ENCODE measurements around the gene INPP5D.

- no peak for TF ChIP-seq CTCF (IDR thresholded peaks at IDR 0.05)
- no peak for TF ChIP-seq EP300 (IDR thresholded peaks at IDR 0.05)
Observed at GRCh38 chr2:233114421-233114861, 54.3 kb downstream of the INPP5D start.
